Natural killer cell (primary cell): ENCODE data around the gene RNF148. TPM values are rescaled to one million over a fixed set of nuclear protein-coding genes. Genes with fewer than 3 reads are reported as not detected.

Source experiments
- ATAC-seq, 3 donors: fragments of 150-1000 bp in 2 of 3; fragments of 200-7000 bp in 1 of 3; cut with Tn5 transposase; 1 replicate in 1 of 3; 2 replicates in 2 of 3; pipeline ENCODE4 v1.10.0; 2021; ENCODE audit warnings: mild to moderate bottlenecking in 2 of 3, moderate library complexity in 2 of 3
- DNase-seq, 2 donors: peaks; one replicate each; pipeline versions ENCODE4 v3.0.0 to v3.0.0-alpha.2; 2013 to 2021; ENCODE audit warnings: mixed read lengths in 1 of 2
- H3K27ac ChIP-seq: one replicate; pipeline ENCODE4 v1.5.1; 2013; ENCODE audit warnings: mild to moderate bottlenecking, low read length
- H3K27me3 ChIP-seq: one replicate; pipeline ENCODE4 v1.6.1; 2013; ENCODE audit warnings: low read length; ENCODE audit not compliant: control insufficient read depth, insufficient read depth
- H3K36me3 ChIP-seq: one replicate; pipeline ENCODE4 v1.6.1; 2013; ENCODE audit warnings: low read length; ENCODE audit not compliant: control insufficient read depth, insufficient read depth
- H3K4me1 ChIP-seq: one replicate; pipeline ENCODE4 v1.6.1; 2013; ENCODE audit warnings: low read length; ENCODE audit not compliant: control insufficient read depth, insufficient read depth
- H3K4me3 ChIP-seq: one replicate; pipeline ENCODE4 v1.5.1; 2013; ENCODE audit warnings: low read length
- H3K9me3 ChIP-seq: one replicate; pipeline ENCODE4 v1.6.1; 2013; ENCODE audit warnings: low read length; ENCODE audit not compliant: control insufficient read depth, insufficient read depth
- H3K27ac Mint-ChIP-seq, 2 donors: one replicate each; pipeline ENCODE4 v1.8.0; 2022; ENCODE audit warnings: mild to moderate bottlenecking in 2 of 2, mixed read lengths in 2 of 2, moderate library complexity in 1 of 2
- H3K27me3 Mint-ChIP-seq, 2 donors: one replicate each; pipeline ENCODE4 v1.8.0; 2022; ENCODE audit warnings: low read depth in 2 of 2, mixed read lengths in 2 of 2
- H3K36me3 Mint-ChIP-seq: one replicate; pipeline ENCODE4 v1.8.0; 2022; ENCODE audit warnings: mixed read lengths
- H3K4me1 Mint-ChIP-seq, 2 donors: one replicate each; pipeline ENCODE4 v1.8.0; 2022; ENCODE audit warnings: mixed read lengths in 2 of 2
- H3K4me3 Mint-ChIP-seq: one replicate; pipeline ENCODE4 v1.8.0; 2022; ENCODE audit warnings: mild to moderate bottlenecking, moderate library complexity, mixed read lengths
- H3K9me3 Mint-ChIP-seq, 2 donors: one replicate each; pipeline ENCODE4 v1.8.0; 2022; ENCODE audit warnings: mixed read lengths in 2 of 2
- CTCF ChIP-seq: fragments of 200-600 bp; IDR thresholded peaks from one replicate; pipeline ENCODE4 v1.8.0; 2022; ENCODE audit warnings: antibody characterized with exemption
- WGBS: methylation state at CpG from one replicate; pipeline ENCODE4 v1.1.7; 2013; ENCODE audit warnings: missing lambda C conversion rate; ENCODE audit not compliant: insufficient coverage; 5-methylcytosine and 5-hydroxymethylcytosine counted together
- intact Hi-C: fragments of 100-400 bp; cut with micrococcal nuclease; formaldehyde crosslinking; loops from one replicate; pipeline ENCODE4 v1.14.2; 2022
- total RNA-seq, 4 donors: library from RNA; stranded (reverse); fragments of 120-200 nt in 1 of 4; gene quantifications; one replicate each; pipeline versions ENCODE4 v1.2.3 to v1.2.4, GENCODE V29; 2013 to 2022

RNF148 gene
- total RNA-seq, 3 donors from 2014 or later (not counting 1 experiment from before 2014, with no cell fraction given) = not detected

GRCh38 chr7:122710916-122711315 is 8.2 kb upstream of the RNF148 start:
- H3K36me3 Mint-ChIP-seq = no peaks in the 10 kb centered on the region
- peaks cover 11 to 13% of the 10 kb centered on the region in 2 donors for H3K9me3 Mint-ChIP-seq
- intact Hi-C loops = no loop called here
- H3K27me3 Mint-ChIP-seq = no peaks in the 10 kb centered on the region
- H3K4me3 ChIP-seq = no peak overlapping the region
- no peaks in the 10 kb centered on the region for H3K27me3 ChIP-seq
- H3K4me1 Mint-ChIP-seq = no peaks in the 10 kb centered on the region
- no peak overlapping the region for H3K4me3 Mint-ChIP-seq
- H3K4me1 ChIP-seq = no peaks in the 10 kb centered on the region
- H3K36me3 ChIP-seq = no peaks in the 10 kb centered on the region
- no peak overlapping the region for H3K27ac Mint-ChIP-seq
- ATAC-seq (no peak), DNase-seq (no peak)
- no peaks in the 10 kb centered on the region for H3K9me3 ChIP-seq
- whole genome bisulfite sequencing = no CpG with 5 or more reads among the region's 1 CpG
- no peak overlapping the region for H3K27ac ChIP-seq
- no peak for TF ChIP-seq CTCF

- no peak overlapping the region for H3K4me3 Mint-ChIP-seq
- no peak for TF ChIP-seq CTCF
- intact Hi-C loops = no loop called here
These were observed 7.4 kb upstream of the RNF148 start for GRCh38 chr7:122709930-122710646.

GRCh38 chr7:122706836-122707235 is 4.1 kb upstream of the RNF148 start:
- no peak for DNase-seq
- no peak overlapping the region for H3K27ac Mint-ChIP-seq
- Histone ChIP-seq H3K27me3 (no peaks in the 10 kb centered on the region), H3K9me3 (no peaks in the 10 kb centered on the region), H3K36me3 (no peaks in the 10 kb centered on the region), H3K4me1 (no peaks in the 10 kb centered on the region), H3K4me3 (no peak overlapping the region), H3K27ac (no peak overlapping the region)
- WGBS = 92% methylated on average over 2 of the region's 2 CpGs
- peaks cover 6% of the 10 kb centered on the region for H3K36me3 Mint-ChIP-seq
- no peak overlapping the region for H3K4me3 Mint-ChIP-seq
- H3K4me1 Mint-ChIP-seq = no peaks in the 10 kb centered on the region
- intact Hi-C loops = no loop called here
- peaks cover 17 to 21% of the 10 kb centered on the region in 2 donors for H3K9me3 Mint-ChIP-seq
- no peak for TF ChIP-seq CTCF
- no peaks in the 10 kb centered on the region for H3K27me3 Mint-ChIP-seq
- ATAC-seq = no peak

More at GRCh38 chr7:122709930-122710646, 7.4 kb upstream of the RNF148 start:
- Histone ChIP-seq H3K9me3 (no peaks in the 10 kb centered on the region), H3K27me3 (no peaks in the 10 kb centered on the region), H3K4me3 (no peak overlapping the region), H3K27ac (no peak overlapping the region), H3K4me1 (no peaks in the 10 kb centered on the region), H3K36me3 (no peaks in the 10 kb centered on the region)
- Mint-ChIP-seq H3K9me3 (peaks cover 12 to 13% of the 10 kb centered on the region in 2 donors), H3K27me3 (no peaks in the 10 kb centered on the region), H3K36me3 (no peaks in the 10 kb centered on the region), H3K27ac (no peak overlapping the region), H3K4me1 (no peaks in the 10 kb centered on the region)
- DNase-seq = no peak
- 90% methylated on average over 6 of the region's 7 CpGs for WGBS
- ATAC-seq = no peak

GRCh38 chr7:122699017-122699416 is 3.7 kb downstream of the RNF148 start, which contains the start of gene RNF133:
Gene RNF133 (minus strand): TSS chr7:122699117. CDS start chr7:122698918, 199 bp downstream.
- Histone ChIP-seq H3K27me3 (no peaks in the 10 kb centered on the region), H3K36me3 (no peaks in the 10 kb centered on the region), H3K4me3 (no peak within 1 kb of the TSS), H3K9me3 (no peaks in the 10 kb centered on the region), H3K27ac (no peak within 1 kb of the TSS), H3K4me1 (no peaks in the 10 kb centered on the region)
- Mint-ChIP-seq H3K36me3 (peaks cover 6% of the 10 kb centered on the region), H3K4me1 (no peaks in the 10 kb centered on the region), H3K9me3 (peaks cover 10 to 24% of the 10 kb centered on the region in 2 donors), H3K27ac (no peak within 1 kb of the TSS), H3K4me3 (no peak within 1 kb of the TSS), H3K27me3 (no peaks in the 10 kb centered on the region)
- TF ChIP-seq CTCF = no peak
- ATAC-seq (no peak), DNase-seq (no peak)
- intact Hi-C loops = no loop called here
